Kasumi-1 (cell line): ENCODE results near the gene MYRFL.

Source experiments
- DNase-seq, 2 experiments: peaks; one replicate each; lab custom pipeline; 2025; lab: John Stamatoyannopoulos, UW

Gene MYRFL

DNA sequence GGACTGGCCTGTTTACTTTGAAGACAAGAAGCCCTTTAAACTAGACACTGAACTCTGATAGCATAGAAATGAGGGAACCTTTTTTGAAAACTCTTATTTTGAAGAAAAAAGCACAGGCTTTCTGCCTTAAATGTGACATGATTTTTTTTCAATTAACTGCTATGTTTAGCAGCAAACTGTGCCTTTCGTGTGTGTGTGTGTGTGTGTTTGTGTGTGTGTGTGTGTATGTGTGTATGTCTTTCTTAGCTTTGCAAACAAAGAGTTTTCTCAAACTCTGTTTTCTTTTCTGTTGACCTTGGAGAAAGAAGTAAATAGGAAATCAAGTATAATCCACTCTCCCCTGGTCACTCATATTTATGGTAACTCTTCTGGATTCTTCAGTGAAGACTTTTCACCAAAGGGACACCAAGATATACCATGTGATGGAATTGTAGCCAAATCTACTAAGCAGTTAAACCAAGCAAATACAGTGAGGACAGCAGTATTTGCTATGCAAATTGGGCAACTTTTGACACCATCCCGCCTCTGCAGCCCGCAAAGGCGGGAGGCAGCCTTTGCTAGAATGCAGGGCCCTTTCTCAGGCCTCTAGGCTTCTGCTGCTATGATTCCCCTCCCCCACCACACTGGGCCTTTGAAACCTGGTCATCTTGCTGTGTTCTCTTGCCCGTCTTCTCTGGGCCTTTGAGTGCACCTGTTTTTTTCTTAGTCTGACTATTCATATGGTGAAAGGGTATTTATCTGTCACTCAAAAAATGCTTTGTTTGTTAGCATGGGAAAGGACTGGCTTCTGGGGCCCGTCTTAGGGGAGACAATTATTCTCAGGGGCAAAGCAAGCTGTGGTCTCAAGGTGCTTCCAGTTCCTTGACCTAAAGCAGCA lies 107.9 kb downstream of the MYRFL start:
- no peak for DNase-seq

DNA sequence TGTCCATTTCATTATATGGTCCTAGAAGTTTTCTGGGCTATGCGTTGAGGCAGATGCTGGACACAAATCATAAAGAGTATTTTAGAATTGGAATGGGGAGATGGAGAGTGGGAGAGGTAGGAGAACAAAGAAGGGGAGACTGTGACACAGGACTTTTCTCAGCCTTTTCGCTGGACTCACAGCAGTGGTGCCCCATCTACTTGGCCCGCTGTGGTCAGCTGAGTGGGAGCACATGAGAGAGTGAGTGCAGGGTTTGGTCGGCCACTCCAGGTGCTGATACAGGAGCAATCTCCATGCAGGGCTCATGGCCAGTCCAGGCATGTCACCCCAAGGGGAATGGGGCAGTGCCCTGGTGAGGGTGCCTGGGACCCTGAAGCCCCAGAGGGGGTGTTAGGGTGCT lies 109.0 kb downstream of the MYRFL start:
- no peak for DNase-seq

DNA sequence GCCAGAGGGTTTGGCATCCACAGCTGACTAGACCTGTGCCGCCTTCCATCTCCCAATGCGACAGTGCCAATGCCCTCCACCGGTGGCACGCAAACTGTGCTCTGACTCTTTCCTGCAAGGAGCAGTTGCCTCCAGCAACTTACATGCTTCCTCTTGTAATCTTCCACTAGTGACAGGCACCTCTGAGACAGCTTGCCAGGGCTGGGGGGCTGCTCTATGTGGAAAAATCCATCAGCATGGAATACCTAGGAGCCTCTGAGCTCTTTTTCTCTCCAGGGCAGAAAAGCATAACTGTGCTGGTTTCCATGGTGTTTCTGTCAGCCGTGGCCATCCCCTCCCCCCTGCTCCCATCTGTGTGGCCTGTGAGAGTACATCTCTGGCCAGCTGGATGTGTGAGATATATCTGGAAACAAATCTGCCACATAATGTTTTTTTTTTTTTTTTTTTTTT lies 110.6 kb downstream of the MYRFL start:
- peak in 1 of 2 experiments; percentile 29 for DNase-seq

DNA sequence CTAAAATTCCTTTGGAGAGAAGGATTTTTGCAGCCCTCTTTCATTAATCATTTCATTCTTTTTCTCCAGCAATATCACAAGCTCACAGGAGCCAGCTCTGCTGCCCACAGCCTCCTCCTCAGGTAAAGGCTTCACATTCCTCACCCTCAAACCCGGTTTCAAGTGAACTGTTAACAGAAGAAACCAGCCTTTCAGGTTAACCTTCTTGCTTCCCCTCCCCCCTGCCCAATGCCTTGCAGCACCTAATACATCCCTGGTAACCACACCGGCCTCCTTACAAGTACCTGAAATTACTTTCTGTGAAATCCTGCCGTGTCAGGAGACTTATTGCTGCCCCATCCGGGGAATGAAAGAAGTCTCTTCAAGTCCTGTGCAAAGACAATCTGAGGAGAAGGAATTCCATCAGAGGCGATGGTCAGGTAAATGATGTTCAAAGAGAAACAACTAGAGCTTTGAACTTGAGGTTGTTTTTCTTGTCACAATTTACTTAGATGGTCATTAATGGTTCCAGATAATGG lies 111.2 kb downstream of the MYRFL start:
- no peak for DNase-seq

DNA sequence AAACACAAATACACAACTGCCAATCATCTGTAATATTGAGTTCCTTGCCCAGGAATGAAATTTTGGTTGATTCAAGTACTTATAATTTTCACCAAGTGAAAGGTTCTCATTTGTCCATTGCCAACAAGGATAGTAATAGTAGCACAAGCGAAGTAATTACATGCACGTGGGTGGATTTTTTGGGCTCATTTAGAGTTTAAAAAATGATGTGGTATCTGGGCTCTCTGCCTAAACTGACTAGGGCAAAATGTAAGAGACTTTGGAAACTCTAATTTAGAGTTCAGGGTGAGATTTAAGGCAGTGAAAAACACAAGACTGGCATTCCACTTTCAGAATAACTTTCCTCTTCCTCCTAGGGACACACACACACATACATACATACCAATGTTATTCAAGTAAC lies 111.7 kb downstream of the MYRFL start:
- DNase-seq: no peak

DNA sequence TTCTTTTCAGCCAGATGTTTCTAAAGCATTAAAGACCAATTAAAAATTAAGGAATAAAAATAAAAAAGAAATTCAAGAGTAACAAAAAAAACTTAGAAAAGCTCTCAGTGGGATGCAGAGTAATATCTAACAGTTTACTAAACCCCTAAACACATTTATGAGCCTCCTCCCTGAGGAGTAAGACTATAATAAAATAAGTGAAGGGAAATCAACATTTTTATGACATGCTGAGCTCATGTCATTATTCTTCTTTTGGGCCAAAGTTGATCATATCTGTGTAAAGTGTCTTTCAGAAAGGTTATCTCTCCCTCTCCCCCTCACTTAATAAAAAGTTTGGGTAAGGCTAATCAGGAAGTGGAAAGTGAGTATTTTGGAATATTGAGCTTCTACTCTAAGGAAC lies 122.1 kb downstream of the MYRFL start:
- DNase-seq: no peak

DNA sequence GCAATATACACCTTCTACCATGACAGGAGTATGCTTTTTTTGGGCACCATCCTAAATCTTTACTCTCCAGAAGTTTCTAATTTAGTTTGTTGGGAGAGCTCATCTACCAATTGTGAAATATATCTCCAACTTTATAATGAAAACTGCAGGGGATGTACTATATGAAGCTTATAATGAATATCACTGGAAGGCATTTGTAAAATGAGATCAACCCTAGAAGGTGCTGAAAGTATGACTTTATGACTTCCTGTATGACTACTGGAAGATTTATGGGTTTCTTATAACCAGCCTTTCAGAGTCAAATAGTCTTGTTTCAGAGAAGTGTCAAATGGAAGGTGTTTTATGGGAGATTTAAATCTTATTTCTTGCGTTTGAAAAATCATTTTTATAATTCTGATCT lies 122.9 kb downstream of the MYRFL start:
- DNase-seq: no peak

DNA sequence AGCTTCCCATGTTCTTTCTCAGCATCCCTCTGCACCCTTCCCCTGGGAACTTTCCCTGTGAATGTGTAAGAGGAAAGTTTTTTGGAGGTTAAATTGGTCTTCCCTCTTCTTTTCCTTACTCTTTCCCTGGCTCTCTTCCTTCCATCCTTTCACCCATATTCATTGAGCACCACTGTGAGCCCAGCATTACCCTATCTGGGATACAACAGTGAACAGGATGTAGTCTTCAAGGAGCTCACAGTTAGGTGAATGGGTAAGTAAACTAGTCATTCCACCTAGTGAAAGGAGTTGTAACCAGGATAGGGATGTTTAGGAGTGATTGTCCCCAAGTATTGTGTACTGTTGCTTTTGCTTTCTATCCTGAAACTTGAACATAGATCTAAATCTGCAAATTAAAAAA lies 123.8 kb downstream of the MYRFL start:
- no peak for DNase-seq

DNA sequence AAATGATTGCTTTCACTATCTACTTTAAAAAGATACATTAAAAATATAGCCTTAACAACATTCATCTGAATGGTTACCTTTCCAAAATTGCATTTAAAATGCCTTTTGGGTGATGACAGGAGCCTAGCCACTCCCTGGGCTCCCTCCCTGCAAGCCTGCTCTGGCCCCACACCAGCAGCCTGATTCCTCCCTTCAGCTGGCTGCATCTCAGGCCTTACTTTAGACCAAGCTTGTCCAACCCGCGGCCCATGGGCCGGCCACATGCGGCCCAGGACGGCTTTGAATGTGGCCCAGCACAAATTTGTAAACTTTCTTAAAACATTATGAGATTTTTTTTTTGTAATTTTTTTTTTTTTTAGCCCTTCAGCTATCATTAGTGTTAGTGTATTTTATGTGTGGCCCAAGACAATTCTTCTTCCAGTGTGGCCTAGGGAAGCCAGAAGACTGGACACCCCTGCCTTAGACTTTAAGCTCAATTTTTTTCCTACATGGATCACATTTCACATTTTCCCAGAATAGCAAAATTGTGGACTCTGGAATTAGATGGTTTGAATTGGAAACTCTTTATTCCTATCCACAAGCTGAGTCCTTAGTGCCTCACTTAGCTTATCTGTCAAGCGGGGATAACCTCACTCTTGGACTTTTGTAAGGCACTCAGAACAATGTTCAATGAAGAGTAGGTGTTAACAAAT lies 124.4 kb downstream of the MYRFL start:
- DNase-seq: no peak

DNA sequence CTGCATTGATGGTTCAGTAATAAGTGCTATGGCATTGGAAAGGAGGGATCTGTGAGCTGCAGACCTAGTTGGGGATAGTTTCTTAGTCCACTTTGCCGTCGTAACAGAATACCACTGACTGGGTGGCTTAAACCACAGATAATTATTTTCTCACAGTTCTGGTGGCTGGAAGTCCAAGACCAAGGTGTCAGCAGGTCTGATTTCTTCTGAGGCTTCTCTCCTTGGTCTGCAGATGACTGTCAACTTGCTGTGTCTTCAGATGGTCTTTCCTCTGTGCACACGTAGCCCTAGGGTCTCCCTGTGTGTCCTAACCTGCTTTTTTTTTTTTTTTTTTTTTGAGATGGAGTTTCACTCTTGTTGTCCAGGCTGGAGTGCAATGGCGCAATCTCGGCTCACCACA lies 126.1 kb downstream of the MYRFL start:
- no peak for DNase-seq

DNA sequence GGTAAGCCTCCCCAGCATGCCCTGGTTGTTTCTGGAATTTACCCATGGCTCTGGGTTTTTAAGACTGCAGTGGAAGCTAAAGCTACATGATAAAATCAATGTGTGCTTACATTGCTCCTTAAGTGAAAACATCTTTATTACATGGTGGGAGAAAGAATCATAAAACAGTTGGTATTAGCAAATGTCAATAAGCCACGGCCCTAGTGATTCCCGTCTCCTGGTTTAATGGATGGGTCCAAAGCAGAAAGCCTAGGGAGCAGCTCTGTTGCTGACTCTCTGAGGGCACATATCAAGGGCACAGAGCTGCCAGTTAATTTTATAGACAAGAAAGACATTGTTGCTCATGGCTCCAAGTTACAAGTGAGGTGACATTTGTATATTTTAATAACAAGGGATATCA lies 127.9 kb downstream of the MYRFL start:
- no peak for DNase-seq

DNA sequence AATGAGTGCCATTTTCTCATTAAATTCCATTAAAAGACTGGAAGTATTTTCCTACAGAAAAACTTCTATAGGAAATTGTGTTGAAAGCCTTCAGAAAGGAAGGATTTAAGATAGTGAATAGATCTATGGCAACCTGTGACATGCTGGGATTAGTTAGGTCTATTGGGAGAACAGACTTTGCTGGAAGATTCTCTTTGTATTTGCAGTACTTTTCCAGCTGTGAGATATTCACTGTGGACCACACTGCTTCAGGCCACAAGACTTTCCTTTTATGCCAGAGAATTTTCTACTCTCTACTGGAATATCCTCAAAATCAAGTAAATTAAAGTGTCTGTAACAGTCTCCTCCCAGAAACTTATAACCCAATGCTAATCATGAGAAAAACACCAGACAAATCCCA lies 136.2 kb downstream of the MYRFL start:
- DNase-seq: no peak

DNA sequence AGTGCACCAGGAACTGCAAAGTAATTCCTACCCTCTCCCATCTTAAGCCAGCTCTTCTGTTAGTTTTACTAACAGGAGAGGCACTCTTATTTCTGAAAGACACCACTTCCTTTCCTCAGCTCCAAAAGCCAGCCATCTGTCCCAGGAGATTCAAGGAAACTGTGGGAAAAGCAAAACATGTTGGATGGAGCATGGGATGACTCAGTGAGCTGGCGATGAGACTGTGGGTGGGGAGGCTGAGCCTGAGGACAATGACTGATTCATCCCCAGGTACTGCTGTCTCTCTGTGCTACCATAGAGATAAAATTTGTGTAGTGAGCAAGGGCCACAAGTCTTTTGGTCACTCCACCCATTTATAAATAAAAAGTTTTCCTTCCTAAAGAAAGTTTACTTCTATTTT lies 141.4 kb downstream of the MYRFL start:
- no peak for DNase-seq

DNA sequence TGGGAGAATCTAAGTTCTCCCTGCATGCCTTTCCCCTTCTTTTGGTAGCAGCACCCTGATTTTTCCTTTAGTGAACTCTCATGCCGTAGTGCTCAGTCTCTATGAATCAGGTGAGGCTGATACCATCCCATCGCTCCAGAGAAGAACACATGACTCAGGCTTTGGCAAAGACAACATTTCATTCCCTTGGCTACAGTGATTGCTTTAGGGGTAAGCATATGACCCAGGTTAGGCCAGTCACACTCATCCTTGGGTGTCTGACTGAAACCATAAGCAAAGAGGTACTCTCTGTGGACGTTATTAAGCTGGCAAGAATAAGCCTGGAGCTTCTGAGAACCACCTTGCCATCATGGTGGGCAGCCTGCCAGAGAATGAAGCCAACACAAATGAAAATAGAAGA lies 141.8 kb downstream of the MYRFL start:
- DNase-seq: no peak

DNA sequence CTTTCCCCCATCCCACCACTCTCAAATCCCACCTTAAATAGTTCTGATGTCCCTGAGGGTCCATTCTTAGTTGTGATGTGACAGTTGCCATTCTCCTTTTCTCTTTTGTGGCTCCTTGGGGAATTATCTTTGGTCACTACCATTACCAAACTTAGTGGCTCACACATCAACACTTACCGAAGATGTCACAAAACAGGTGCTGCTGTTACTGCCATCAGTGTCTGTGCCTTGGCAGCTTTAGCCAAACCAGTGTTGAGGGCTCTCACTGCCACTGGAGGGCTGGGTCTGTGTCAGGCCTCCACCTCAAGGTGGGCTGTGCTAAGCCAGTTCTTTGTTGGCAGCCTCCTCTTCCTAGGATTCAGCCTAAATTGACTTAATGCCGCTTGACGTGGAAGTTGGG lies 144.0 kb downstream of the MYRFL start:
- no peak for DNase-seq

DNA sequence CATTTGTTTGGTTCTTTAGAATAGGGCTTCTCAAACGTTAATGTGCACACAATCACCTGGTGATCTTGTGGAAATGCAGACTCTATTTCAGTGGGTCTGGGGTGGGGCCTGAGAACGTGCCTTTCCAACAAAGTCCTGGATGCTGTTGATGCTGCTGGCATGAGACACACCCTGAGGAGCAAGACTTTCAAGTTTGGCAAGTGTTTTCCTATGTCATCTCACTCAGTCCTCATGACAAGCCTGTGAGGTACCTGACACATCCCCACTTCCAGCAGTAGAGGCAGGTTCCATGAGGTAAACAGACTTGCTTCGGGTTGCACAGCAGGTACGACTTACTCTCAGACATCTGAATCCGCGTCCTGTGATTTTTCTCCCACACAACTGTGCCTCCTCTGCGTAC lies 147.1 kb downstream of the MYRFL start:
- DNase-seq: no peak

DNA sequence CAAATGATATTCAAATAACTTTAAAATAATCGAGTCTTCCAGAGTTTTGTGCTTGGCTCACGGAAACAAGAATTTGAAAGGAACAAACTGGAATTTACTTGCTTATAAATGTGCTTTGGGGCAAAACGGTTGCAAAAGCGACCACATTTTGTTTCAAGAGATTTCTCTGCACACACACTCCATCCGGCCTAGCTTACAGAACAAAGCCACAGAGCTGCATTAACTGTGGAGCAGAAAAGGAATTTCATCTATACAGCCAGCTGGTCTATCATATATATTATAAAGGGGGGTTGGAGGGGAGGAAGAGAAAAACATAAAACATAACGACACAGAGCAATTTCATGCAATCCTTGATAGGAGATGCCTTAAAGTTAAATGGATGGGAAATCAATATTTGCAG lies 153.0 kb downstream of the MYRFL start:
- DNase-seq: peak; percentile 69 to 81

DNA sequence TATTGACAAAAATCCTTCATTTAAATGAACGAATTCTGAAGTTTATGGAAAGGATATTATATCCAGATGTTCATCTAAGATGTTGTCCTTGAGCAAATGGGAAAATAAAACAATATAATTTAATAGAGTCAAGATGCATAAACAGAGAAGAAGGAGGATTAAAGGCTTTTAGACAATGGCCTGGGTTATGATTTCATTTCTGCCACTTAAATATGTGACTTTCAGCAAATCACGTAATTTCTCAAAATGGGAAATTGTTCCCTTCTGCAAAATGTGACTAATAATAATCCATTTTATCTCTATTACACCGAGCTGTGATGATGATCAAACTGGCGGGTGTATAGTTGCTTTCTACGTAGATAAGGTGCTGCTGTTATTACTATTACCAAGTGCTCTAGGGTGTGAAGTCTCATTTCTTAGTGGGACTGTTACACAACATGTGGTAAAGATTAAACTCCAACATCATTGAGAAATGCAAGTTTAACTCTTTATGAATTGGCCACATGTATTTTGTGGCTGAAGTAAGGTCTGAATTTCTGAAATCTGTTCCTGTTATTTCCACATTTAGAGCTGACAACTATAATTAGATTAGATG lies 157.0 kb downstream of the MYRFL start:
- DNase-seq: no peak

DNA sequence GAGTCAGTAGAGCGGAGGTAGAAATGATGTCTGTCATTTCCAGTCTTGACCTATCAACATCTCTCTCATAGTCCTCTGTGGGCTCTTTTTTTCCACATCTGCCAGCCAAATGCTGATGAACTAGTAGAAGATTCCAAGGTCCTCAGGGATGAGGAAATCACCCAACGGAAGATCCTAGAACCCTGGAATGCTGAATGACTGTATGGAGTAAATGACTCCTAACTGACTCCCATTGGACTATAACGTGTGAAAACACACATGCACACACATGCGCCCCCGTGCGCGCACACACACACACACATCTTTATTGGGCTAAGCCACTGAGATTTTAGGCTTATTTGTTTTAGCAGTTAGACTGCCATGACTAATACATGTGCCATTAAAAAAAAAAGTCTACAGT lies 159.2 kb downstream of the MYRFL start:
- no peak for DNase-seq

DNA sequence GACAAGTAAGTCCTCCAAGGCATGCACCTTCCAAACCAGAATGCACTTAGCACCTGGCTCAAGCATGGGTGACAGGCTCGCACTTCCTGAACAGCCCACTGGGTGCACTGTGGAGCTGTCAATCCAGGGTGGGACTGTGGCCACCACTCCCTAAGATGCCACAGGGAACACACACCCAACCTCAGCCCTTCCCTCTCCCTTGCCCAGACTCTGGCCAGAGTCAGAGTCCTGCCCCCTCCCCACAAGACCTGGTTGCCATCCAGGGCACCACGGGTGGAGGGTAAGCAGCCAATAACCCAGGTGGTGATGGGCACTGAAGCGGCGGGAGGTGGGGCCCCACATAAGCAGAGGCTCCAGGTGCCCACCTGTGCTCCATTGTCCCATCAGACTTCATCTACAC lies 160.6 kb downstream of the MYRFL start:
- DNase-seq: peak; percentile 7 to 19

DNA sequence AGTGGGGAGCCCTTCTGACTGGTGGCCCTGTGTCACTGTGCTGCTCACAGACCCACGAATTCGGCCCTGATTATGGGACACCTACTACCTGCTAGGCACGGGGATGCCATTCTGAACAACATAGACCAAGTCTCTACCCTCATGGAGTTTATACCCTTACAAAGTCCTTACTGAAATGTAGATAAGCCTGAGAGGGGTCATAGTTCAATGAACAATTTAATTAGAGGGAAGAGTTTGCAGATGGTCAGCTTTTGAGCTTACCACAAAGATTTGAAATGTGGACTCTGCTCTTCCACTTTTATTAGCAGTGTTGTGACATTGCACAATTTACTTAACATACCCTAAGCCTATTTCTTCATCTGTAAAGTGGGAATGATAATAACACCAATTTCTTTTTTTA lies 161.1 kb downstream of the MYRFL start:
- no peak for DNase-seq

DNA sequence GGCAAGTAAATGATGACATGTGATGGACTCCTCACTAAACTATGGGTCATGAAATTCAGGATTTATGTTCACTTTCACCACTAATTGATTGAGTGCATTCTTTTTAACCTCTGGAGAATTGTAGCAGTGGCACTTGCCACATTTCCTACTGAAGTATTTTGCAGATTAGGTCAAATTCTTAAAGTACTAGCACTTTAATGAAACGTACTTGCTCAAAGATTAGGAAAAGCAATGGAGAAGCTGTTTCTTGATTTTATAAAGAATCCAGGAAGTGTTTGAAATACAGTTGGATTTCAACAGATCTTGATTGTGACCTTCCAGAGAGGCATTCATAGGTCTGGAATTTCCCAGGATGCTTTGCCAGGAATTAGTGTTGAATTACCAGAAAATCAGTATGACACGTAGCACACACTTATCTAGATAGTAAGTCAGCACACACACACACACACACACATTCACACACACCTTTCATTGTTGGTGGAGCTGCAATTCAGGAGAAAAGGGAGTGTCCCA lies 162.6 kb downstream of the MYRFL start:
- no peak for DNase-seq
